Right renal cortex interstitium (tissue), 3 donors: ENCODE results near the gene NDUFA8. TPM values are rescaled to one million over a fixed set of nuclear protein-coding genes. Genes with fewer than 3 reads are reported as not detected.

Experiments
- DNase-seq, 3 donors: peaks; one replicate each; pipeline ENCODE4 v3.0.0-alpha.2; 2013; ENCODE audit warnings: low read depth in 3 of 3, low spot score in 2 of 3
- polyA plus RNA-seq, 3 donors: library from polyadenylated mRNA; unstranded; fragments of 120-200 nt; gene quantifications; one replicate each; pipeline ENCODE4 v1.2.1, GENCODE V29; 2013; ENCODE audit not compliant: insufficient read length in 3 of 3

The NDUFA8 gene
- polyA plus RNA-seq, 3 donors: 81.0 to 91.6 (median 89.5) TPM

DNA sequence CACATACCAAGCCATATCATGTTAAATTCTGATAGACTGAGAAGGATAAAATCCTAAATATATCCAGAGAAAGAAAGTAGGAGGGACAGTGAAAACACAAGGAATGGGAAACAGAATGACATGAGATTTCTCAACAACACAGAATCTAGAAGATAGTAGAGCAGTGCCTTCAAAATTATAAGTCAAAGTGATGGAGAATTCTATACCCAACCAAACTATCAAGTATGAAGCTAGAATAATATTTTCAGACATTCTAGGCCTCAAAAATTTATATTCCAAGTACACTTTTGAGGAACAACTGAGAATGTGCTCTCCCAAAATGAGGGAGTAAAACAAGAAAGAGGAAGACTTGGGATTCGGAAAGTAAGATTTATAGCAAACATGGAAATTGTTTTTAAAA, 55.6 kb downstream of the NDUFA8 start:
- no peak for DNase-seq

DNA sequence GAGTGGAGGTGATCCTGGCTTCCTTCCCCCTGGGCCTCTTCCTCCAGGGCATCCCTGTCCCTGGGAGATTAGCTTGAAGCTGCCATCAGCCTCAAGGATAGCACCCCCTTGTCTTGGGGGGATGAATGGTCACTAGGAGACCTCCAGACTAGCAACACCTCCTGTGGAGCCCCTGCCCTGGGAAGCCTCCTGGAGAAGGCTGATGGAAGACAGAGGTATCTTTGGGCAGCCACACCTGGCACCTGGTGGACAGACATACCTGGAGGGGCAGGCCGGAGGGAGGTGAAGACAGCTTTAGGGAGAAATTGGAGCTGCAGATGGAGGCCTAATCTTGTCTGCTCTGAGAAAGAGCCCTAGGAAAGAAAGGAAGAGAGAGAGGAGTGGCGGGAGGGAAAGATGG, 57.4 kb downstream of the NDUFA8 start:
- no peak for DNase-seq

DNA sequence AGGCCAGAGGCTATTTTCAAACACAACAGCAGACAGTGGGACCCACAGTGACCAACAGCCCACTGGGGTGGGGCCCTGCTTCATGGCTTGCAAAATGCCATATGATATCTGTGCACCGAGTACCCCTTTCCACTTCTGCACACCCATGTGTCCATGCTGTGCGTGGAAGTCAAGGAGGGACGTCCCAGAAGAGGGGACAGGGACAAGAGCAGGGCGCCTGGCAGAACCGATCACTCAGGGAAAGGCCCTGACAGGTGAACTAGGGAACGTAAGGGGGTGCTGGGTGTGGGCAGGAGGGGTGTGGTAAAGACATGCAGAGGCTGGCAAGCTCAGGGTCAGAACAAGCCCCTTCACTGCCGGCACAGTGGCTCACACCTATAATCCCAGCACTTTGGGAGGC, 58.8 kb downstream of the NDUFA8 start:
- DNase-seq: no peak

DNA sequence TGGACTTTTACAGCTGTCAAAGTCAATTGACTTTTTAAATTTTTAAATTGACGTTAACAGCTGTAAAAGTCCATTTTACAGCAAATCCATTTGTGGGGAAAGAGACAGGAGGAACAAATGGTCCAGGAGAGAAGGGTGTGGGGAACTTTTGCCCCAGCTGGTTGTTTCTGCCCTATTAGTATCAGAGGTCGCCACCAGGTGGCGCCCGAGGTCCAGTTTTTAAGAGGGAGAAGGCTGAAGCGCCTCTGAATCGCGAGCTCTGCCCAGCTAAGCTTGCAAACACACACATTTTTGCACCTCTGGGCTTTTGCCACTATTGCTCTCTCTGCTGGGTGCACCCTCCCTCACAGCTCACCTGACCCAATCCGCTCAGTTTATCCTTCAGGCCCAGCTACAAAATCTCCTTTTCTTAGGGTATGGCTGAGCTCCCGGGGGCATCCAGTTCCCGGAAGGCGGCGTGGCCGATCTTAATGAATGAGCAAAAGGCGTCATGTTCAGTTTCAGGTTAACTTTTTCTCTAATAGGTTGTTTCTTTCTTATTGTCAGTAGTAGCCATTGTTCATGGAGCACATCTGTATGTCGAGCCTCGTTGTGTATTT, 60.2 kb downstream of the NDUFA8 start:
- DNase-seq: peak; percentile 55 to 71 (median 60)

DNA sequence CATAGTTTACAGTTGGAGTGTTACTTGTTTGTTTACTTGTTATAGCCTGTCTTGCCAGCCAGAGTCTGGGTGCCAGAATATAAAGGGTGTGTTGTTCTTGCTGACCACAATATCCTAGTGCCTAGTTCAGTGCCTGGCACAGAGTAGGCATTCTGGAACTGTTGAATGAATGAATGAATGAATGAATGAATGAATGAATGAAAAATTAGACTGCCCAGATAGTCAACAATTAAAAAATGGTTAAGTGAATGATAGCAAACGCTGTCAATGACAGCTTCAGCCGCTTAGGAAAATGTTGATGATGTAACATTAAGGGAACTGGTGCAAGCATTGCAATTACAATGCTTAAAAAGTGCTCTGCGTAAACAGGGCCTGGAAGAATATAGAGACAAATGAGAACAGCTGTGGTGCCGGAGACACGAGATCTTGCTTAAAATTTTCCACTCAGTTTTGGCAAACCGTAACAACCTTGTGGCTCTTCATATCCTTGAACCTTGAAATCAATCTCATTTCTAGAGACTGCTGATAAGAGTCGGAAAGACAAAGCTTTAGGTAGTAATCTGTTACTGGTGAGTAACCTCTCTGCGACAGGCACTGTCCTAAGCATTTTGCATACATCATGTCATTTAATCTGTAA, 61.8 kb downstream of the NDUFA8 start:
- no peak for DNase-seq

DNA sequence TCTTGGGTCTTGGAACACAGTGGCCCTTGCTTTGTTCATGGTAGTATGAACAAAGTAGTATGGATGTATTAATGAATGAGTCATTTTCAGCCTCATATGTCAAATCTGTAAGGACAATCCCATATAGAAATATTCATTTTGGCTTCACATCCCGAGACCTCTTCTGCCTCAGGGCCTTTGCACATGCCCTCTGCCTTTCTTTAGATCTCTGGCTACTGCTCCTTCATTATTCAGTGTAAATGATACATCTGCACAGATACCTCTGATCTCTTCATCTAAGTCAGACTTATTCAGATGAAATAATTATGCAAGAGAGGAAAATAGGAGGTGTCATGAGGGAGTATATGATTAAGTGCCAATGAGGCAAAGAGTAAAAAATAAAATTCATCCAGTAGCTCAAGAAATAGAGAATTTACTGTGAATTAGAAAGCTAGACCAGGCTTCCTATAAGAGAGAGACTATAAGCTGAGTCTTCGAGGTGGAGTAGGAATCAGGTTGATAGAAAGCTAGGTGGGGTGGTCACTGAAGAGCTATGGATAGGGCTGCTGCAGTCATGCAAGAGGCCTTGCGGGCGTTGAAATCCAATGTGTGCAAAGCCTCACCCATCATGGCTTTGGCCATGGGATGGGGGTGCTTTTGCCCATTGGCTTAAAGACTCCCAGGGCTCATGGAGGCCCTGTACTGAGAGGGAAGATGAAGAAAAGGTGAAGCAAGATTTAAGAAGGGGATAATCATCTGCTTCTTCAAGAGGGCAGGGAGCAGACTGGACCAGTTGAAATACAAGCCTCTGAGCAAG, 62.8 kb downstream of the NDUFA8 start:
- no peak for DNase-seq

DNA sequence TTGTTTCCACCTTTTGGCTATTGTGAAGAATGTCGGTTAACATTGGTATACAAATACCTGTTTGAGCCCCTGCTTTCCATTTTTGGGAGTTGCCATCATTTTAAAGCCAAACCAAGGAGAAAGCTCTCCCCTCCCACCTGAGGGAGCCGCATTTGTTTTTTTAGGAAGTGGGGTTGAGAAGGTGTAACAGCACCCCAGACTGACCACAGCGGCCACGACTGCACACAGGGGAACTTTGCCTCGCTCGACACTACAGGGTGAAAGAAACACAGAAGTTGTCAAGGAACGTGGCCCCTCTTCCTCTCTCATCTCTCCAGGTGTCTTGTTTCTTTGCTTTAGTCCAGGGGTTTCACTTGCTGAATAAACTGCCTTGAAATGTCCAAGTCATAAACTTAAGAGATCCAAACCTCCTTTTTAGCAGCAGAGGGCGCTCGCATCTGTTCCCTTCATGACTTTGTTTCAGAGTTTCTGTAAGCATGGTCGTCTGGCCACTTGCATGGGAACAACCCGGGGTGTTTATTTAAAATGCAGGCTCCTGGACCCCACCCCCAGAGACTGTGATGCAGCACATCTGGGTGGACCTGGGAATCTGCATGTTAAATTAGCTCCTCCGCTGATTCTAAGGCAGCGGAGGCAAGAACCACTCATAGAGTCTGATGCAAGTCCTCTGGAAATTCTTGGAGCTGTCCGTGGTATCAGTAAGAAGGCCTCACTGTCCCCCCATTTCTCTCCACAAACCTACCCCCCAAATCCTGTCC, 64.4 kb downstream of the NDUFA8 start:
- peak; percentile 43 to 52 (median 50) for DNase-seq

Other genes starting within 250 kb of the NDUFA8 start
- 1 to 10 TPM; 6.0 to 6.7 (median 6.2) TPM for gene TTLL11, start 66.5 kb downstream of the NDUFA8 start, polyA plus RNA-seq
- 1 to 10 TPM; 2.4 to 3.4 (median 3.1) TPM for gene MORN5, start 129 bp upstream of the NDUFA8 start, polyA plus RNA-seq
- gene LHX6, start 69.2 kb upstream of the NDUFA8 start, polyA plus RNA-seq: 1 to 10 TPM; 3.3 to 3.8 (median 3.5) TPM
- 10 to 100 TPM; 37.7 to 39.3 (median 37.9) TPM for gene RBM18, start 105.1 kb upstream of the NDUFA8 start, polyA plus RNA-seq
- 10 to 100 TPM; 42.8 to 46.3 (median 44.5) TPM for gene MRRF, start 105.1 kb upstream of the NDUFA8 start, polyA plus RNA-seq
- gene PTGS1, start 211.2 kb upstream of the NDUFA8 start, polyA plus RNA-seq: 1 to 10 TPM; 4.4 to 6.3 (median 5.4) TPM